ENCODE data around the gene FES. TPM values are rescaled to one million over a fixed set of nuclear protein-coding genes. Genes with fewer than 3 reads are reported as not detected.
A peak's percentile ranks its signal among the peaks of the same experiment; 100 is the strongest.

FES gene
- total RNA-seq, 1 donor, result 17.3 TPM

DNA sequence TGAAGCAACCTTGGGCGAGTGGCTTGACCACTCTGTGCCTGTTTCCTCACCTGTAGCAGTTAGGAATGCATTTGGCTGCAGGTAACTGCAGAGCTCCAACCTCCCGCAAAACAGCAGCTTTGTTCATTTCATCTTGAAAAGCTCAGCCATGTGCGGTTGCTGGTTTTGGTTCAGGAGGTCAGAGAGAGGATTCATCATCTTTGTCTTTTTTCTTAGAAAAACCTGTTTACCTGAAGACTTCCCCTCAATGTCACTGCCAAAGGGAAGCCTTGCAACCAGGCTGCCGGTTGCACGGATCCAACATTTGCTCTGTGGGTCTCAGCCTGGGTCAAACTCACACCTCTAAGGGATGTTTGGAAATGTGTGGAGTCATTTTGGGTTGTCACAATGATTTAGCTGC, 32.4 kb upstream of the FES start:
- H3K4me3 ChIP-seq (ENCODE audit: low read depth, low read length), result no peak overlapping the region
- no peak for DNase-seq (ENCODE audit: low read depth)
- TF ChIP-seq, protein P1, sequence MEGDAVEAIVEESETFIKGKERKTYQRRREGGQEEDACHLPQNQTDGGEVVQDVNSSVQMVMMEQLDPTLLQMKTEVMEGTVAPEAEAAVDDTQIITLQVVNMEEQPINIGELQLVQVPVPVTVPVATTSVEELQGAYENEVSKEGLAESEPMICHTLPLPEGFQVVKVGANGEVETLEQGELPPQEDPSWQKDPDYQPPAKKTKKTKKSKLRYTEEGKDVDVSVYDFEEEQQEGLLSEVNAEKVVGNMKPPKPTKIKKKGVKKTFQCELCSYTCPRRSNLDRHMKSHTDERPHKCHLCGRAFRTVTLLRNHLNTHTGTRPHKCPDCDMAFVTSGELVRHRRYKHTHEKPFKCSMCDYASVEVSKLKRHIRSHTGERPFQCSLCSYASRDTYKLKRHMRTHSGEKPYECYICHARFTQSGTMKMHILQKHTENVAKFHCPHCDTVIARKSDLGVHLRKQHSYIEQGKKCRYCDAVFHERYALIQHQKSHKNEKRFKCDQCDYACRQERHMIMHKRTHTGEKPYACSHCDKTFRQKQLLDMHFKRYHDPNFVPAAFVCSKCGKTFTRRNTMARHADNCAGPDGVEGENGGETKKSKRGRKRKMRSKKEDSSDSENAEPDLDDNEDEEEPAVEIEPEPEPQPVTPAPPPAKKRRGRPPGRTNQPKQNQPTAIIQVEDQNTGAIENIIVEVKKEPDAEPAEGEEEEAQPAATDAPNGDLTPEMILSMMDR (IDR thresholded peaks at IDR 0.05; ENCODE audit: insufficient read depth, low read depth, low read length), result no peak

DNA sequence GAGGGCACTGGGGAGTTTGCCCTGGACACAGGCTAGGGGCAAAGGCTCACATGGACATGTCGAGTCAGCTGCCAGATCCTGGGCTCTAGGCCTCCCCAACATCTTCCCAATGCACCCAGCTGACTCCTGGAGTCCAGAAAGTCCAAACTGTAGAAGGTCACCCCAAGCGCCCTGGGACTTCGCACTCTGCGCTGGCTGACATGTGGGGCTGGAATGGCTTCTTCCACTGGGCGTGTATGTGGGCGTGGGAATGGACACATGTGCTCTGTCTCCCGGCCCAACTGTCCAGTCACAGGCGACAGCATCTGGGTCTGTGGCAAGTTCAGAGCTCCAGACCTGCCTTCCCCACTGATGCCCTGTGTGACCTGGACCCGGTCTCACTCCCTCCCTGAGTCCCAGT, 29.2 kb upstream of the FES start:
- no peak for DNase-seq (ENCODE audit: low read depth)
- H3K4me3 ChIP-seq (ENCODE audit: low read depth, low read length), result no peak overlapping the region
- TF ChIP-seq, protein P1 (IDR thresholded peaks at IDR 0.05; ENCODE audit: insufficient read depth, low read depth, low read length), result no peak

DNA sequence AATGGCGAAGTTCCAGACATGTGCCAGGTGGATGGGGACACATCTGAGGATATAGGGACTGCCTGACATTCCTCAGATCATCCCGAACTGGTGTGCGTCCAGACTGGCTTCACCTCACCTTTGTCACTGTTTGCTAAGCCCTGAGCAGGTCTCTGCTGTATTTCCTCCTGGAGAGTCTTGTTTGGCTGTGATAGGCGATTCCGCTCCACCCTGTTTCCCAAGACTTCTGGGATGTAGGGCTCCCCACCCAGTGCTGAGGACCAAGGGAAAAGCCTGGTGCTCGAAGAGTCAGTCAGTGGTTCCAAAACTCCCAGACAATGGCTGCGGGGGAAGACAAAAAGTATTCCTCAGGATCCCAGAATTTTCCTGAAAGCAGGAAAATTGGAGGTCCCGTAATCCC, 27.0 kb upstream of the FES start:
- H3K4me3 ChIP-seq (ENCODE audit: low read depth, low read length), result no peak overlapping the region
- TF ChIP-seq, protein P1 (IDR thresholded peaks at IDR 0.05; ENCODE audit: insufficient read depth, low read depth, low read length), result no peak
- no peak for DNase-seq (ENCODE audit: low read depth)

DNA sequence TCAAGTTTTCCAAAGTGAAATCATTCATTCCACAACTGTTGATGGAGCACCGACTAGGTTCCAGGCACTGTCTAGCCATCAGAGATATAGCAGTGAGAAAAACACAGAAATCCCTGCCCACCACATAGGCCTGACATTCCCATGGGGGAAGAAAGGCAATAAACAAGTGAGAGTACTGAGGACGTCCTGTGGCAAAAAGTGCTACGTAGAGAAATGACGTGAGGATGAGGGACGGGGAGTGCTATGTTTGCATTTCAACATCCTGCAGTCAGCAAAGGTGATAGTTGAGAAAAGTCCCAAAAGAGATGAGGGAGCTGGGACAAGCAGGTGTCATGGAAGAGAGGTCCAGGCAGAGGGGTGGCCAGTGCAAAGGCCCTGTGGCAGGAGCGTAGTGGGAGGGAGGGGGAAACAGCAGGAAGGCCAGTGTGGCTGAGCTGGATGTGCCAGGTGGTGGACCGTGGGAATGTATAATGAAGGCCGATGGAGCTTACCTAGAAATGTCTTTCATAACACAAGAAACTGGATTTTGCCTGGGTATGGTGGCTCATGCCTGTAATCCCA, 26.3 kb upstream of the FES start:
- TF ChIP-seq, protein P1 (IDR thresholded peaks at IDR 0.05; ENCODE audit: insufficient read depth, low read depth, low read length), result no peak
- no peak for DNase-seq (ENCODE audit: low read depth)
- H3K4me3 ChIP-seq (ENCODE audit: low read depth, low read length), result no peak overlapping the region

DNA sequence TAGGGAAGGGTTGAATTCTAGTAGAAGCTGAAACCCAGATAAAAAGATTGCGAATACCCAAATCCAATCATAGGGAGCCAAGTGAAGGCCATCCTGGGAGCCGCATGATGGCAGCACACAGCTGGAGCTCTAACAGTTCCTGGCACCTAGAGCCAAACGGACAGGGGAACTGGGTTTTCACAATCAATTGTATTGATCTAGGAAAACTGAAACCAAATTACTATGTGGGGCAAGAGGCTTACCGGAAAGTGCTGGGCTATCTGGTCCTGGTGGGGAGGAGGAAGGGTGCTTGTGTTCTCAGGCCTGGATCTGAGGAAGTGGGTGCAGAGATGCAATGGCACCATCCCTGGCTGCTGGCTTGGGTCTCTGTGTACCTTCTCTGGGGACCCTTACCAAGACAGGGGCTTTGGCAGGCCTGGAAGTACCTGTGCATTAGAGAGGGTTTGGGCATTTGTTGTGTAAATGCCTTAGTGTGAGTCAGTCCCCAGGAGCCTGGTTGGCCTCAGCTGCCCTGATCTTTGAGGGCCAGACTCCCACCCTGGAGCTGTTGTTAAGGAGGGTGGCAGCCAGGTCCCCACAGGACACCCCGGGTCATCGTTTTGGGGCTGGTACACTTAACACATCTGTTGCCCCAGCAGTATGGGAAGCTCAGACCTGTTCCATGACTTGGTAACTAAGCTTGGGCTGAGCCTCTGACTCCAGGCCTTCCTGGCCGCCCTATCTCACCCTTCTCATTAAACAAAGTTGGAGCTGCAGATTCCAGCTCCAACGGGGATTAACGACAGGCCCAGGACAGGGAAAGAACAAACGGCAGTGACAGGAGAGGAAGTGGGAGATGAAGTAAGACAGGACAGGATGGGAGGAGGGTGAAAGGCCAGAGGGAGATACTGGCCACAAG, 24.8 kb upstream of the FES start:
- DNase-seq (ENCODE audit: low read depth), result peak; percentile 59
- H3K4me3 ChIP-seq (ENCODE audit: low read depth, low read length), result no peak overlapping the region
- TF ChIP-seq, protein P1 (IDR thresholded peaks at IDR 0.05; ENCODE audit: insufficient read depth, low read depth, low read length), result no peak

DNA sequence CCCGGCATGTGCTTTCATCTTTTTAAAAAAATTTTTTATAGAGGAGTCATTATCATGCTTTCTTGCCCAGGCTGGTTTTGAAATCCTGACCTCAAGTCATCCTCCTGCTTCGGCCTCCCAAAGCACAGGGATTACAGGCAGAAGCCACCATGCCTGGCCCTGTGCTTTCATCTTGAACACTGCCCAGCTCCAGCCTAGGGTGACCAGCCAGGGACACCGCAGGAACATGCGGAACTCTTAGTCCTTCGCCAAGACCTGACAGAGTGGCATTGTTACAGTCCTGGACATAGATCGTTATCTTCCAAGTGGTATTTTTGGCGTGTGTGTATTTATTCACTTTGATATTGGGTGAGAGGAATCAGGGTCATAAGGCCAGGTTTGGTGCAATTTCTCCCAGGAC, 23.9 kb upstream of the FES start:
- DNase-seq (ENCODE audit: low read depth), result no peak
- TF ChIP-seq, protein P1 (IDR thresholded peaks at IDR 0.05; ENCODE audit: insufficient read depth, low read depth, low read length), result no peak

More for the DNA sequence above, 23.9 kb upstream of the FES start:
- no peak overlapping the region for H3K4me3 ChIP-seq (ENCODE audit: low read depth, low read length)

Measured in fibroblast of villous mesenchyme (primary cell).